IMR-90 (cell line): Measurements from ENCODE around the gene NEURL1. TPM values are rescaled to one million over a fixed set of nuclear protein-coding genes. Genes with fewer than 3 reads are reported as not detected.

Experiments used
- ATAC-seq: fragments of 200-7000 bp; cut with Tn5 transposase; 2 replicates; pipeline ENCODE4 v1.9.1; 2020; ENCODE audit warnings: low read depth, mild to moderate bottlenecking, moderate library complexity
- BruUV-seq: library from RNA; stranded (reverse); fragments of 400-500 nt; replicated peaks from 2 replicates; lab custom pipeline; 2021; lab: Mats Ljungman, UMichigan
- CTCF ChIA-PET: fragments of 300-600 bp; formaldehyde crosslinking; extraction: SDS; loops from one replicate; lab custom pipeline; 2021; ENCODE audit warnings: antibody characterized with exemption; lab: Yijun Ruan, JAX
- POLR2A ChIA-PET: fragments of 300-600 bp; sonication (Branson Sonifier 250); formaldehyde crosslinking; loops from one replicate; lab custom pipeline; 2022; ENCODE audit warnings: antibody characterized with exemption; ENCODE audit not compliant: unreplicated experiment; lab: Charles Lee
- DNase-seq: peaks from one replicate; pipeline ENCODE4 v3.0.0; 2013
- H2AFZ ChIP-seq: replicated peaks from 2 replicates; pipeline ENCODE3; 2013; ENCODE audit warnings: low read length, mild to moderate bottlenecking; ENCODE audit not compliant: poor library complexity
- H2AK5ac ChIP-seq: 2 replicates; pipeline ENCODE4 v1.6.1; 2013; ENCODE audit warnings: low read depth, low read length, inconsistent platforms
- H2AK9ac ChIP-seq: replicated peaks from 2 replicates; pipeline ENCODE3; 2013; ENCODE audit warnings: mild to moderate bottlenecking, low read depth, low read length, moderate library complexity; ENCODE audit not compliant: poor library complexity
- H2BK120ac ChIP-seq: 2 replicates; pipeline ENCODE4 v1.6.1; 2013; ENCODE audit warnings: low read depth, low read length, inconsistent platforms
- H2BK15ac ChIP-seq: 3 replicates; pipeline ENCODE4 v1.6.1; 2013; ENCODE audit warnings: low read depth, low read length, inconsistent platforms
- H2BK20ac ChIP-seq: 2 replicates; pipeline ENCODE4 v1.6.1; 2013; ENCODE audit warnings: low read depth, mild to moderate bottlenecking, inconsistent platforms, low read length, moderate library complexity
- H2BK5ac ChIP-seq: 2 replicates; pipeline ENCODE4 v1.6.1; 2013; ENCODE audit warnings: mild to moderate bottlenecking, low read depth, low read length, inconsistent platforms; ENCODE audit not compliant: poor library complexity, severe bottlenecking
- H3K14ac ChIP-seq: replicated peaks from 2 replicates; pipeline ENCODE4 v1.6.1; 2013; ENCODE audit warnings: low read depth, low read length, inconsistent platforms
- H3K18ac ChIP-seq: 2 replicates; pipeline ENCODE4 v1.6.1; 2013; ENCODE audit warnings: low read depth, low read length, control low read depth
- H3K23ac ChIP-seq: 2 replicates; pipeline ENCODE4 v1.6.1; 2013; ENCODE audit warnings: low read depth, low read length, inconsistent platforms
- H3K27ac ChIP-seq: 2 replicates; pipeline ENCODE4 v1.5.1; 2013; ENCODE audit warnings: mild to moderate bottlenecking, control low read depth, low read length; ENCODE audit not compliant: insufficient read depth
- H3K27me3 ChIP-seq: 2 replicates; pipeline ENCODE4 v1.6.1; 2013; ENCODE audit warnings: low read length; ENCODE audit not compliant: control insufficient read depth, insufficient read depth
- H3K36me3 ChIP-seq: 2 replicates; pipeline ENCODE4 v1.6.1; 2013; ENCODE audit warnings: low read length, mixed read lengths; ENCODE audit not compliant: control insufficient read depth, insufficient read depth
- H3K4ac ChIP-seq: 2 replicates; pipeline ENCODE4 v1.6.1; 2013; ENCODE audit warnings: low read depth, low read length, inconsistent platforms
- H3K4me1 ChIP-seq: 2 replicates; pipeline ENCODE4 v1.6.1; 2013; ENCODE audit warnings: low read length, mixed read lengths; ENCODE audit not compliant: control insufficient read depth, insufficient read depth
- H3K4me2 ChIP-seq: 2 replicates; pipeline ENCODE4 v1.6.1; 2013; ENCODE audit warnings: low read depth, mild to moderate bottlenecking, control low read depth, low read length, moderate library complexity
- H3K4me3 ChIP-seq: 2 replicates; pipeline ENCODE4 v1.5.1; 2013; ENCODE audit warnings: low read depth, mild to moderate bottlenecking, control low read depth, low read length, moderate library complexity; ENCODE audit not compliant: insufficient read depth
- H3K56ac ChIP-seq: 2 replicates; pipeline ENCODE4 v1.6.1; 2013; ENCODE audit warnings: low read length, inconsistent platforms; ENCODE audit not compliant: insufficient read depth; ENCODE audit errors: extremely low read depth
- H3K79me1 ChIP-seq, 2 experiments: 2 replicates each; pipeline ENCODE4 v1.6.1; 2013; ENCODE audit warnings: low read length in 2 of 2, inconsistent platforms in 1 of 2, low read depth in 1 of 2
- H3K9ac ChIP-seq: 2 replicates; pipeline ENCODE4 v1.6.1; 2013; ENCODE audit warnings: low read depth, low read length, control low read depth
- H3K9me1 ChIP-seq: 2 replicates; pipeline ENCODE4 v1.6.1; 2013; ENCODE audit warnings: low read length, inconsistent platforms; ENCODE audit not compliant: insufficient read depth
- H3K9me3 ChIP-seq: 2 replicates; pipeline ENCODE4 v1.6.1; 2013; ENCODE audit warnings: low read length; ENCODE audit not compliant: control insufficient read depth, insufficient read depth
- H4K20me1 ChIP-seq: 2 replicates; pipeline ENCODE4 v1.6.1; 2013; ENCODE audit warnings: low read length, inconsistent platforms; ENCODE audit not compliant: insufficient read depth
- H4K5ac ChIP-seq: 2 replicates; pipeline ENCODE4 v1.6.1; 2013; ENCODE audit warnings: mild to moderate bottlenecking, low read depth, low read length, control low read depth
- H4K8ac ChIP-seq, 2 experiments: 2 replicates each; pipeline ENCODE4 v1.6.1; 2013; ENCODE audit warnings: low read depth in 2 of 2, low read length in 2 of 2, control low read depth in 1 of 2, inconsistent platforms in 1 of 2
- H4K91ac ChIP-seq: 2 replicates; pipeline ENCODE4 v1.6.1; 2013; ENCODE audit warnings: low read depth, low read length, inconsistent platforms; ENCODE audit not compliant: insufficient read depth
- ELK1 ChIP-seq: fragments of 150-350 bp; IDR thresholded peaks from 2 replicates; pipeline ENCODE4 v1.6.1; 2016; ENCODE audit warnings: low read depth, mild to moderate bottlenecking, low read length, moderate library complexity, borderline replicate concordance
- MAZ ChIP-seq: IDR thresholded peaks from 2 replicates; pipeline ENCODE4 v1.6.1; 2012; ENCODE audit warnings: low read depth, mild to moderate bottlenecking, low read length, improper control_type of control experiment, moderate library complexity, borderline replicate concordance
- POLR2A ChIP-seq: IDR thresholded peaks from 2 replicates; pipeline ENCODE4 v1.6.1; 2012; ENCODE audit warnings: mild to moderate bottlenecking, low read depth, low read length
- RAD21 ChIP-seq: IDR thresholded peaks from 2 replicates; pipeline ENCODE4 v1.6.1; 2012; ENCODE audit warnings: low read length, improper control_type of control experiment
- RCOR1 ChIP-seq: IDR thresholded peaks from 2 replicates; pipeline ENCODE4 v1.6.1; 2012; ENCODE audit warnings: mild to moderate bottlenecking, low read length, improper control_type of control experiment; ENCODE audit not compliant: insufficient replicate concordance
- RFX5 ChIP-seq: IDR thresholded peaks from 2 replicates; pipeline ENCODE4 v1.8.0; 2012; ENCODE audit warnings: low read depth, mild to moderate bottlenecking, low read length, moderate library complexity
- SMC3 ChIP-seq: fragments of 150-350 bp; IDR thresholded peaks from 2 replicates; pipeline ENCODE4 v1.6.1; 2016; ENCODE audit warnings: low read depth, mild to moderate bottlenecking, antibody characterized with exemption, low read length, moderate library complexity
- WGBS, 2 experiments: methylation state at CpG; one replicate each; pipeline versions ENCODE4 v1.1.5 to v1.1.7; 2013; ENCODE audit warnings: missing lambda C conversion rate in 2 of 2; ENCODE audit not compliant: insufficient read length in 1 of 2; ENCODE audit errors: extremely low coverage in 2 of 2; 5-methylcytosine and 5-hydroxymethylcytosine counted together
- dilution Hi-C: fragments of 300-500 bp; cut with HindIII; formaldehyde crosslinking; loops from one replicate; pipeline ENCODE4 v1.14.3; 2018; ENCODE audit warnings: low sequenced_read_pairs; ENCODE audit not compliant: unreplicated experiment
- in situ Hi-C: fragments of 300-500 bp; cut with MboI; formaldehyde crosslinking; loops from 3 replicates; pipeline ENCODE4 v1.14.3; 2019; ENCODE audit warnings: low sequenced_read_pairs, inconsistent platforms, mixed read lengths
- intact Hi-C: fragments of 100-400 bp; cut with micrococcal nuclease; formaldehyde crosslinking; loops from 2 replicates; pipeline ENCODE4 v1.10.0; 2022
- polyA plus RNA-seq, 3 experiments: library from polyadenylated mRNA; depleted of rRNA; stranded (reverse); fragments of >200 nt; gene quantifications; 2 replicates each; pipeline ENCODE4 v1.2.3, GENCODE V29; 2012; ENCODE audit warnings: low replicate concordance in 1 of 3
- total RNA-seq: library from RNA; depleted of rRNA; stranded (reverse); fragments of >200 nt; gene quantifications from 2 replicates; pipeline ENCODE4 v1.2.3, GENCODE V29; 2012
- TF ChIP-seq, protein P1 (sequence below): fragments of 150-350 bp; IDR thresholded peaks from 2 replicates; pipeline ENCODE4 v1.6.1; 2017; ENCODE audit warnings: mild to moderate bottlenecking, antibody characterized with exemption, low read length, low read depth

NEURL1 gene
- total and polyA plus RNA-seq, 2 of the 4 experiments (the other 2 are of a cell fraction) = 0.36 to 0.82 TPM

GRCh38 chr10:103500481-103500880, 7.0 kb downstream of the NEURL1 start:
- ChIA-PET POLR2A (no interaction called here), CTCF (no interaction called here)
- dilution Hi-C loops = no loop called here
- H2AK9ac ChIP-seq = no peak overlapping the region
- H3K56ac ChIP-seq = no peak overlapping the region
- no peak overlapping the region for H3K18ac ChIP-seq
- H3K4ac ChIP-seq = no peak overlapping the region
- H2BK15ac ChIP-seq = no peak overlapping the region
- ATAC-seq (no peak), DNase-seq (no peak)
- H2BK5ac ChIP-seq = no peak overlapping the region
- H4K91ac ChIP-seq = no peak overlapping the region
- no peak for TF ChIP-seq POLR2A
- TF ChIP-seq RFX5 = no peak
- TF ChIP-seq RAD21 = no peak
- TF ChIP-seq RCOR1 = no peak
- no peak for TF ChIP-seq ELK1
- TF ChIP-seq MAZ = no peak
- TF ChIP-seq, protein P1, sequence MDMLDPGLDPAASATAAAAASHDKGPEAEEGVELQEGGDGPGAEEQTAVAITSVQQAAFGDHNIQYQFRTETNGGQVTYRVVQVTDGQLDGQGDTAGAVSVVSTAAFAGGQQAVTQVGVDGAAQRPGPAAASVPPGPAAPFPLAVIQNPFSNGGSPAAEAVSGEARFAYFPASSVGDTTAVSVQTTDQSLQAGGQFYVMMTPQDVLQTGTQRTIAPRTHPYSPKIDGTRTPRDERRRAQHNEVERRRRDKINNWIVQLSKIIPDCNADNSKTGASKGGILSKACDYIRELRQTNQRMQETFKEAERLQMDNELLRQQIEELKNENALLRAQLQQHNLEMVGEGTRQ = no peak
- TF ChIP-seq SMC3 = no peak
- peaks cover 70% of the 10 kb centered on the region for H3K27me3 ChIP-seq
- H3K9me1 ChIP-seq = no peaks in the 10 kb centered on the region
- intact Hi-C loops = no loop called here
- H3K9ac ChIP-seq = no peak overlapping the region
- H3K4me2 ChIP-seq = no peak overlapping the region
- peaks cover 29% of the 10 kb centered on the region; the same call in 1 of the 2 replicates for H4K20me1 ChIP-seq
- no peak overlapping the region for H2BK20ac ChIP-seq
- 0 out of 2 replicates have a peak, but pooled peaks cover 2% of the 10 kb centered on the region for H3K4me1 ChIP-seq
- H3K9me3 ChIP-seq = no peaks in the 10 kb centered on the region
- no peak overlapping the region for H4K8ac ChIP-seq
- H3K4me3 ChIP-seq = no peak overlapping the region
- WGBS, 2 experiments = 67% methylated on average over 3 of the region's 6 CpGs; no CpG with 5 or more reads in 1 of the 2 experiments
- no peak overlapping the region for H2AK5ac ChIP-seq
- no peak overlapping the region for H2AFZ ChIP-seq
- BruUV-seq = no TSS peak
- H3K23ac ChIP-seq = no peak overlapping the region
- no peak overlapping the region for H3K14ac ChIP-seq
- in situ Hi-C loops = no loop called here
- H3K79me1 ChIP-seq = no peaks in the 10 kb centered on the region
- H2BK120ac ChIP-seq = no peak overlapping the region
- no peaks in the 10 kb centered on the region for H3K36me3 ChIP-seq
- H4K5ac ChIP-seq = no peak overlapping the region
- no peak overlapping the region for H3K27ac ChIP-seq
